ENCODE results near the gene A2M.

DNA sequence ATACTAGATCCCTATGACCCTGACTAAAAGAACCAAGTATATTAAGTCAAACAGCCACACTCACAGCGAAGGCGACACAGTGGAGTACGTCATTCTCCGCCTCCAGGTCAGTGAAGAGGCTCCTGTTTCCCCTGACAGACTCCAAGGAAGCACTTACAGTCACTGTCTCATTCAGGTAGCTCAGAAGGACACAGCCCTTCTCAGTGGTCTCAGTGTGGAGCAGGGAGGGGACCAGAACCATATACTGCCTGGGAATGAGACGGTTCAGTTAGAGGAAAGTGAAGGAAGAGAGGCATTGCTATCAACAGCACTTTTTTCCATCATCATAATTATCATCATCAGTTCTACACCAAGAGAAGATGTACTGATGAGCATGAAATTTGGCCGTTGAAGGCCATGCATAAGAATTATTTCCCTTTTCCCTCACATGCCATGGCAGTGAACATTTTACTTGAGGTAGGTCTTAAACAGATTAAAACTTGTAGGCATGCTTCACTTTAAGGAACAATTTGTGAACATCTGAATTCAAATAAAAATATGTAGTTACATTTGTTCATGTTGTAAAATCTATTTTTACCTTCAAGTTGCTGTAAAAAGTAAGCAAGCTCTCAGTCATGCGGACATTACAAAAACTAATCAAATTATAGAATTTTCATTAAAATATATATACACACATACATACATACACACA, 2.3 kb downstream of the A2M start:
- no peak for TF ChIP-seq POLR2A (IDR thresholded peaks at IDR 0.05; ENCODE audit: low read length)
- TF ChIP-seq GATA1 (IDR thresholded peaks at IDR 0.05; ENCODE audit: low read depth, low read length), result no peak
